Gastrocnemius medialis (tissue), 4 donors: ENCODE results near the gene FAM25A. TPM values are rescaled to one million over a fixed set of nuclear protein-coding genes. Genes with fewer than 3 reads are reported as not detected.
A peak's percentile ranks its signal among the peaks of the same experiment; 100 is the strongest.
"Not testable (repeated sequence)": the region's sequence is repeated elsewhere in the genome, so short reads cannot be mapped to it uniquely, and the experiment has no call there.

Experiments
- ATAC-seq, 2 donors: fragments of 150-250 bp; one replicate each; pipeline ENCODE4 v1.9.1; 2016
- DNase-seq, 2 donors: peaks; one replicate each; pipeline ENCODE4 v3.0.0-alpha.2; 2019
- H3K27ac ChIP-seq, 4 donors: fragments of 200-600 bp; sonication (generic); 1 replicate in 1 of 4; 2 replicates in 3 of 4; pipeline ENCODE4 v1.5.1; 2016 to 2018; ENCODE audit warnings: mild to moderate bottlenecking in 2 of 4, moderate library complexity in 1 of 4
- H3K27me3 ChIP-seq, 3 donors: fragments of 200-600 bp; sonication (generic) in 2 of 3; 1 replicate in 1 of 3; 2 replicates in 2 of 3; pipeline versions ENCODE4 v1.5.1 to v1.6.0; 2016 to 2019; ENCODE audit warnings: mild to moderate bottlenecking in 1 of 3, moderate library complexity in 1 of 3
- H3K36me3 ChIP-seq, 2 donors: fragments of 200-600 bp; sonication (generic) in 1 of 2; one replicate each; pipeline ENCODE4 v1.5.1; 2017 to 2018
- H3K4me1 ChIP-seq, 2 donors: fragments of 200-600 bp; sonication (generic) in 1 of 2; one replicate each; pipeline ENCODE4 v1.5.1; 2016 to 2017; ENCODE audit warnings: mild to moderate bottlenecking in 2 of 2
- H3K4me3 ChIP-seq, 4 donors: fragments of 200-600 bp; sonication (generic) in 3 of 4; 1 replicate in 1 of 4; 2 replicates in 3 of 4; pipeline ENCODE4 v1.5.1; 2016 to 2019; ENCODE audit warnings: mild to moderate bottlenecking in 2 of 4
- H3K9me3 ChIP-seq, 3 donors: fragments of 200-600 bp; sonication (generic) in 2 of 3; 1 replicate in 1 of 3; 2 replicates in 2 of 3; pipeline ENCODE4 v1.5.1; 2016 to 2019
- CTCF ChIP-seq, 5 experiments: fragments of 450-650 bp in 3 of 5; fragments of 200-600 bp in 2 of 5; sonication (generic) in 2 of 5; IDR thresholded peaks in 4 of 5; conservative IDR thresholded peaks in 1 of 5; 1 replicate in 4 of 5; 2 replicates in 1 of 5; pipeline ENCODE4 v1.5.1; 2016 to 2019; ENCODE audit warnings: antibody characterized with exemption in 5 of 5, mild to moderate bottlenecking in 3 of 5, moderate library complexity in 3 of 5
- POLR2A ChIP-seq, 2 donors: fragments of 450-650 bp; IDR thresholded peaks; one replicate each; pipeline ENCODE4 v1.6.1; 2017; ENCODE audit warnings: antibody characterized with exemption in 2 of 2, mild to moderate bottlenecking in 2 of 2, moderate library complexity in 2 of 2
- in situ Hi-C, 4 donors: fragments of 200-750 bp; cut with MboI; loops; one replicate each; pipeline versions ENCODE4 v1.15.0 to v1.8.0; 2017; ENCODE audit warnings: low sequenced_read_pairs in 4 of 4
- intact Hi-C: fragments of 100-400 bp; cut with DNase I; formaldehyde crosslinking; loops from one replicate; pipeline ENCODE4 v1.15.1; 2023; ENCODE audit warnings: low total_unique reads
- total RNA-seq, 4 donors: library from RNA; depleted of rRNA; stranded (reverse); fragments of >200 nt; gene quantifications; one replicate each; pipeline versions ENCODE4 v1.1.0 to v1.2.3, GENCODE V29; 2016

FAM25A gene
- total RNA-seq, 4 donors from 2014 or later = not detected

- ATAC-seq (no peak), DNase-seq (no peak)
- peaks cover 39 to 41% of the 10 kb centered on the region in 2 donors for H3K4me1 ChIP-seq
- in situ Hi-C loops = no loop called here
- intact Hi-C loops = no loop called here
- TF ChIP-seq CTCF (IDR thresholded peaks at IDR 0.05 in 4 of 5, conservative IDR thresholded peaks at IDR 0.05 in 1 of 5) (no peak), POLR2A (IDR thresholded peaks at IDR 0.05) (no peak)
- H3K9me3 ChIP-seq = no peaks in the 10 kb centered on the region
- peak overlapping the region in 1 of 4 donors; percentile 88 for H3K27ac ChIP-seq
- H3K36me3 ChIP-seq = no peaks in the 10 kb centered on the region
- no peaks in the 10 kb centered on the region for H3K27me3 ChIP-seq
- H3K4me3 ChIP-seq = no peak overlapping the region
Measured at GRCh38 chr10:86976362-86977056, 43.6 kb upstream of the FAM25A start.

- H3K27me3 ChIP-seq, H3K9me3 ChIP-seq, H3K36me3 ChIP-seq, H3K4me3 ChIP-seq, intact Hi-C loops, in situ Hi-C loops: not testable (repeated sequence)
- H3K4me1 ChIP-seq = peaks cover 38 to 43% of the 10 kb centered on the region in 2 donors
- ATAC-seq (peak in 1 of 2 donors; percentile 38), DNase-seq (peak in 1 of 2 donors; percentile 31)
- peak overlapping the region; percentile 75 to 88 (median 84) for H3K27ac ChIP-seq
Measured at GRCh38 chr10:86978457-86978856, 41.6 kb upstream of the FAM25A start.

- H3K36me3 ChIP-seq = no peaks in the 10 kb centered on the region
- peaks cover 38 to 43% of the 10 kb centered on the region in 2 donors for H3K4me1 ChIP-seq
- H3K27me3 ChIP-seq = no peaks in the 10 kb centered on the region
- H3K9me3 ChIP-seq = no peaks in the 10 kb centered on the region
- in situ Hi-C loops = no loop called here
- TF ChIP-seq POLR2A (IDR thresholded peaks at IDR 0.05) (no peak), CTCF (IDR thresholded peaks at IDR 0.05 in 4 of 5, conservative IDR thresholded peaks at IDR 0.05 in 1 of 5) (no peak)
- peak overlapping the region; percentile 75 to 88 (median 84) for H3K27ac ChIP-seq
- intact Hi-C loops = no loop called here
- DNase-seq (no peak), ATAC-seq (peak in 1 of 2 donors; percentile 12)
- H3K4me3 ChIP-seq = no peak overlapping the region
Measured at GRCh38 chr10:86979296-86979818, 40.7 kb upstream of the FAM25A start.

GRCh38 chr10:86979977-86980448 is 40.1 kb upstream of the FAM25A start:
- in situ Hi-C loops (no loop called here), intact Hi-C loops (no loop called here)
- Histone ChIP-seq H3K4me1 (peaks cover 38 to 43% of the 10 kb centered on the region in 2 donors), H3K27me3 (no peaks in the 10 kb centered on the region), H3K36me3 (no peaks in the 10 kb centered on the region), H3K4me3 (peak overlapping the region in 1 of 4 donors; percentile 30), H3K9me3 (no peaks in the 10 kb centered on the region), H3K27ac (peak overlapping the region; percentile 75 to 88 (median 84))
- ATAC-seq (peak; percentile 70 to 85), DNase-seq (peak in 1 of 2 donors; percentile 76)
- TF ChIP-seq POLR2A (IDR thresholded peaks at IDR 0.05) (peak in 1 of 2 donors; percentile 42), CTCF (IDR thresholded peaks at IDR 0.05 in 4 of 5, conservative IDR thresholded peaks at IDR 0.05 in 1 of 5) (no peak)

GRCh38 chr10:86981020-86981419 is 39.1 kb upstream of the FAM25A start:
- H3K9me3 ChIP-seq, H3K4me3 ChIP-seq, H3K36me3 ChIP-seq, in situ Hi-C loops, intact Hi-C loops, H3K27me3 ChIP-seq: not testable (repeated sequence)
- peak in 1 of 2 donors; percentile 37 for DNase-seq
- Histone ChIP-seq H3K27ac (peak overlapping the region; percentile 75 to 88 (median 84)), H3K4me1 (peaks cover 38 to 43% of the 10 kb centered on the region in 2 donors)
- ATAC-seq = peak; percentile 26 to 55
